Measurements from ENCODE around the gene CRYGS.
"Not testable (repeated sequence)": the region's sequence is repeated elsewhere in the genome, so short reads cannot be mapped to it uniquely, and the experiment has no call there.

CRYGS gene

DNA sequence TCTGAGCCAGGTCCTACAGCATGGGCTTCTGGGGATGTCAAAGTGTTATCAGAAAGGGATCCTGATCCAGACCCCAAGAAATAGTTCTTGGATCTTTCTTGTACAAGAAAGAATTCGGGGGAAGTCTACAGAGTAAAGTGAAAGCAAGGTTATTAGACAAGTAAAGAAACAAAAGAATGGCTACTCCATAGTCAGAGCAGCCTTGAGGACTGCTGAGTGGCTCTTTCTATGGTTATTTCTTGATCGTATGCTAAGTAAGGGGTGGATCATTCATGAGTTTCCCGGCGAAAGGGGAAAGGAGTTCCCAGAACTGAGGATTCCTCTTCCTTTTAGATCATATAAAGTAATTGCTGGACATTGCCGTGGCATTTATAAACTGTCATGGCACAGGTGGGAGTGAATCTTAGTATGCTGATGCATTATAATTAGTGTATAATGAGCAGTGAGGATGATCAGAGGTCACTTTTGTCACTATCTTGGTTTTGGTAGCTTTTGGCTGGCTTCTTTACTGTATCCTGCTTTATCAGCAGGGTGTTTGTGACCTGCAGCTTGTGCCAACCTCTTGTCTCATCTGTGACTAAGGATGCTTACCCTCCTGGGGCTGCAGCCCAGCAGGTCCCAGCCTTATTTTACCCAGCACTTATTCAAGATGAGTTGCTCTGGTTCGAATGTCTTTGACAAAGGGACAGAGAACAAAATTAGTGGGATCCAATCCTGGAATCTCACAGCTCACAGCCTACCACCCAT lies 41.0 kb downstream of the CRYGS start:
- peak; percentile 36; the same call in 1 of the 2 replicates for TF ChIP-seq ZIC2 (tag by site-specific recombination; IDR thresholded peaks at IDR 0.05)
- TF ChIP-seq ZNF654 (tag by site-specific recombination; IDR thresholded peaks at IDR 0.05; ENCODE audit: low read depth): no peak
- Histone ChIP-seq H3K36me3 (ENCODE audit: control insufficient read depth in 2 of 2, insufficient read depth in 1 of 2, low read length in 2 of 2) (no peaks in the 10 kb centered on the region), H3K27ac (ENCODE audit: extremely low read depth, low read depth, low read length) (no peak overlapping the region), H3K9me3 (ENCODE audit: control insufficient read depth, insufficient read depth, low read depth, low read length) (no peaks in the 10 kb centered on the region), H3K4me3 (ENCODE audit: low read depth, low read length) (no peak overlapping the region), H3K4me1 (ENCODE audit: control insufficient read depth, insufficient read depth, low read length) (no peaks in the 10 kb centered on the region)
- CTCF ChIA-PET: no interaction called here
- POLR2A ChIA-PET: no interaction called here

DNA sequence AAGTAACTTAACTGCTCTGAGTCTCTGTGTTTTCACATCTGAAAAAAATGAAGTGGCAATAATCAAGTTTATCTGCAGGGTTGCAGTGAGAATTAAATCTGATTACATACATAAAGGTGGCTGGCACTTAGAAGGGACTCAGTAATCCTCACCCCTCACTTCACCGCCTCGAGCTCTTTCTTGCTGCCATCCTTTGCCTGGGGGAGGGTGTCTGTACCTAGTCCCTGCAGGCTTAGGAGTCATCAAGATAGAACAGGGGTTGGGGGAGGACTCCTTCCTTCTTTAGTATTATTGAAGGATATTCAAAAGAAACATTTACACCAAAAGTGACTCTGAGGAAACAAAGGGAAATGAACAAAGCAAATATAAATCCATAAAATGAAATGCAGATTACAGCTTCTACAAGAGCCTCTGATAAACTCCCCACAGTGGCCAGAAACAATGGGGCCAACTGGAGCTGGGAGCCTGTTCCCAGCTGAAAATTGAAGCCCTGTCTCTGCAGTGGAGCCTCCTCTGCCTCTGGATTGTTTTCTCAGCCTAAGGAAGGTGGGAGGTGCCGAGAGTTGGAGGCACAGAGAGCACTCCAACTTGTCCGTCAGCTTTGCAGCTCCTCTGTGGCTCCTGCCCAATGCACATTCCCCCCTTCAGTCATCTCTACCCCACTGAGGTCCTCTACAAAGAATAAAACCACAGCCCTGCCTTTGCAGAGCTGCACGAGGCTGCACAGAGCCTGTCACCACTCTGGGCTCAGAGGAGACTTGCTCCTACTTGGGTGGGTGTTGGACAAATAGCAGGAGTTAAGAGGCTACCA lies 41.8 kb downstream of the CRYGS start:
- H3K4me1 ChIP-seq (ENCODE audit: control insufficient read depth, insufficient read depth, low read length): no peaks in the 10 kb centered on the region
- H3K4me3 ChIP-seq (ENCODE audit: low read depth, low read length): no peak overlapping the region
- ChIA-PET POLR2A (no interaction called here), CTCF (no interaction called here)
- no peaks in the 10 kb centered on the region for H3K36me3 ChIP-seq (ENCODE audit: control insufficient read depth in 2 of 2, insufficient read depth in 1 of 2, low read length in 2 of 2)
- TF ChIP-seq ZBTB17 (tag by site-specific recombination; IDR thresholded peaks at IDR 0.05): 0 out of 2 replicates have a peak, but pooled peaks have one; percentile 21
- TF ChIP-seq PRDM2 (tag by site-specific recombination; IDR thresholded peaks at IDR 0.05; ENCODE audit: borderline replicate concordance): no peak
- TF ChIP-seq GLIS1 (tag by site-specific recombination; IDR thresholded peaks at IDR 0.05): peak; percentile 50
- no peak overlapping the region for H3K27ac ChIP-seq (ENCODE audit: extremely low read depth, low read depth, low read length)
- H3K9me3 ChIP-seq (ENCODE audit: control insufficient read depth, insufficient read depth, low read depth, low read length): no peaks in the 10 kb centered on the region

- H3K4me3 ChIP-seq (ENCODE audit: low read depth, low read length); CTCF ChIA-PET; H3K36me3 ChIP-seq (ENCODE audit: control insufficient read depth in 2 of 2, insufficient read depth in 1 of 2, low read length in 2 of 2); POLR2A ChIA-PET; H3K4me1 ChIP-seq (ENCODE audit: control insufficient read depth, insufficient read depth, low read length); H3K27ac ChIP-seq (ENCODE audit: extremely low read depth, low read depth, low read length); H3K9me3 ChIP-seq (ENCODE audit: control insufficient read depth, insufficient read depth, low read depth, low read length): not testable (repeated sequence)
Observed at GRCh38 chr3:186499949-186500348, 44.2 kb downstream of the CRYGS start.

DNA sequence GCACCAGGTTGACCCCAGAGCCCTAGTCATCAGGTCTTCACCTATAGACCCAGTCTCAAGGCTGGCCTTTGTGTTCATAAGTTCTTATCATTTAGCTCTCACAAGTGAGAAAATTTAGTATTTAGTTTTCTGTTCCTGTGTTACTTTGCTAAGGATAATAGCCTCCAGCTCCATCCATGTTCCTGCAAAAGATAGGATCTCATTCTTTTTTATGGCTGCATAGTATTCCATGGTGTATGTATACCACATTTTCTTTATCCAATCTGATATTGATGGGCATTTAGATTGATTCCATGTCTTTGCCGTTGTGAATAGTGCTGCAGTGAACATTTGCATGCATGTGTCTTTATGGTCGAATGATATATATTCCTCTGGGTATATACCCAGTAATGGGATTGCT lies 46.2 kb downstream of the CRYGS start:
- H3K4me1 ChIP-seq (ENCODE audit: control insufficient read depth, insufficient read depth, low read length); H3K9me3 ChIP-seq (ENCODE audit: control insufficient read depth, insufficient read depth, low read depth, low read length); POLR2A ChIA-PET; H3K36me3 ChIP-seq (ENCODE audit: control insufficient read depth in 2 of 2, insufficient read depth in 1 of 2, low read length in 2 of 2); H3K4me3 ChIP-seq (ENCODE audit: low read depth, low read length); H3K27ac ChIP-seq (ENCODE audit: extremely low read depth, low read depth, low read length): not testable (repeated sequence)
- CTCF ChIA-PET: interaction anchor here (1.2 kb wide), 1 partner anchor 117 kb away, joined by 3 read pairs; no protein-coding TSS in a partner anchor
- TF ChIP-seq ZNF146 (tag by site-specific recombination; IDR thresholded peaks at IDR 0.05): peak; percentile 42; the same call in 1 of the 2 replicates

GRCh38 chr3:186497608-186498007 lies 46.6 kb downstream of the CRYGS start:
- Histone ChIP-seq H3K36me3 (ENCODE audit: control insufficient read depth in 2 of 2, insufficient read depth in 1 of 2, low read length in 2 of 2) (no peaks in the 10 kb centered on the region), H3K9me3 (ENCODE audit: control insufficient read depth, insufficient read depth, low read depth, low read length) (no peaks in the 10 kb centered on the region), H3K27ac (ENCODE audit: extremely low read depth, low read depth, low read length) (no peak overlapping the region), H3K4me1 (ENCODE audit: control insufficient read depth, insufficient read depth, low read length) (peaks cover 5% of the 10 kb centered on the region; the same call in 1 of the 2 replicates), H3K4me3 (ENCODE audit: low read depth, low read length) (no peak overlapping the region)
- POLR2A ChIA-PET: no interaction called here
- CTCF ChIA-PET: interaction anchor here (1.2 kb wide), 1 partner anchor 117 kb away, joined by 3 read pairs; no protein-coding TSS in a partner anchor
- TF ChIP-seq, protein P1, sequence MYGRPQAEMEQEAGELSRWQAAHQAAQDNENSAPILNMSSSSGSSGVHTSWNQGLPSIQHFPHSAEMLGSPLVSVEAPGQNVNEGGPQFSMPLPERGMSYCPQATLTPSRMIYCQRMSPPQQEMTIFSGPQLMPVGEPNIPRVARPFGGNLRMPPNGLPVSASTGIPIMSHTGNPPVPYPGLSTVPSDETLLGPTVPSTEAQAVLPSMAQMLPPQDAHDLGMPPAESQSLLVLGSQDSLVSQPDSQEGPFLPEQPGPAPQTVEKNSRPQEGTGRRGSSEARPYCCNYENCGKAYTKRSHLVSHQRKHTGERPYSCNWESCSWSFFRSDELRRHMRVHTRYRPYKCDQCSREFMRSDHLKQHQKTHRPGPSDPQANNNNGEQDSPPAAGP (tag by site-specific recombination; IDR thresholded peaks at IDR 0.05): no peak
- TF ChIP-seq OSR2 (tag by site-specific recombination; IDR thresholded peaks at IDR 0.05): no peak
- TF ChIP-seq ZFP37 (tag by site-specific recombination; IDR thresholded peaks at IDR 0.05): no peak
- no peak for TF ChIP-seq SCRT1 (tag by site-specific recombination; IDR thresholded peaks at IDR 0.05; ENCODE audit: borderline replicate concordance)
- TF ChIP-seq, protein P2, sequence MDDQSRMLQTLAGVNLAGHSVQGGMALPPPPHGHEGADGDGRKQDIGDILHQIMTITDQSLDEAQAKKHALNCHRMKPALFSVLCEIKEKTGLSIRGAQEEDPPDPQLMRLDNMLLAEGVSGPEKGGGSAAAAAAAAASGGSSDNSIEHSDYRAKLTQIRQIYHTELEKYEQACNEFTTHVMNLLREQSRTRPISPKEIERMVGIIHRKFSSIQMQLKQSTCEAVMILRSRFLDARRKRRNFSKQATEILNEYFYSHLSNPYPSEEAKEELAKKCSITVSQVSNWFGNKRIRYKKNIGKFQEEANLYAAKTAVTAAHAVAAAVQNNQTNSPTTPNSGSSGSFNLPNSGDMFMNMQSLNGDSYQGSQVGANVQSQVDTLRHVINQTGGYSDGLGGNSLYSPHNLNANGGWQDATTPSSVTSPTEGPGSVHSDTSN (CRISPR knock-in tag; IDR thresholded peaks at IDR 0.05): no peak
- TF ChIP-seq ZSCAN30 (tag by site-specific recombination; IDR thresholded peaks at IDR 0.05): no peak
- TF ChIP-seq ZNF521 (tag by site-specific recombination; IDR thresholded peaks at IDR 0.05): no peak
- no peak for TF ChIP-seq ZNF394 (tag by site-specific recombination; IDR thresholded peaks at IDR 0.05; ENCODE audit: borderline replicate concordance)
